ENCODE measurements around the gene ZNF335.
"Not testable (repeated sequence)": the region's sequence is repeated elsewhere in the genome, so short reads cannot be mapped to it uniquely, and the experiment has no call there.

Gene ZNF335

GRCh38 chr20:45931680-45932079 lies 40.3 kb downstream of the ZNF335 start:
- DNase-seq (ENCODE audit: low read depth): not testable (repeated sequence)

GRCh38 chr20:45927071-45927878 lies 44.7 kb downstream of the ZNF335 start:
- no peak for DNase-seq (ENCODE audit: low read depth)

GRCh38 chr20:45926731-45927070 lies 45.3 kb downstream of the ZNF335 start:
- no peak for DNase-seq (ENCODE audit: low read depth)

- no peak for DNase-seq (ENCODE audit: low read depth)
These were observed 46.0 kb downstream of the ZNF335 start for GRCh38 chr20:45925821-45926506.

GRCh38 chr20:45924391-45925261 lies 47.4 kb downstream of the ZNF335 start:
- DNase-seq (ENCODE audit: low read depth): no peak

- no peak for DNase-seq (ENCODE audit: low read depth)
These were observed 50.4 kb downstream of the ZNF335 start for GRCh38 chr20:45921337-45922189.

GRCh38 chr20:45920462-45921336 lies 51.3 kb downstream of the ZNF335 start:
- DNase-seq (ENCODE audit: low read depth): no peak

GRCh38 chr20:45919542-45920399 lies 52.2 kb downstream of the ZNF335 start:
- no peak for DNase-seq (ENCODE audit: low read depth)

GRCh38 chr20:45918779-45919537 lies 53.0 kb downstream of the ZNF335 start:
- DNase-seq (ENCODE audit: low read depth): no peak

- DNase-seq (ENCODE audit: low read depth): no peak
These were observed 53.7 kb downstream of the ZNF335 start for GRCh38 chr20:45918182-45918737.

GRCh38 chr20:45917790-45918141 lies 54.2 kb downstream of the ZNF335 start:
- DNase-seq (ENCODE audit: low read depth): no peak

GRCh38 chr20:45913116-45913515 lies 58.9 kb downstream of the ZNF335 start:
- no peak for DNase-seq (ENCODE audit: low read depth)

GRCh38 chr20:45912344-45912682 lies 59.7 kb downstream of the ZNF335 start:
- DNase-seq (ENCODE audit: low read depth): no peak

GRCh38 chr20:45911486-45912343 lies 60.3 kb downstream of the ZNF335 start, which contains the start of gene PLTP:
PLTP (minus strand) TSS chr20:45912155; CDS start chr20:45911452, 703 bp downstream.
- no peak for DNase-seq (ENCODE audit: low read depth)

GRCh38 chr20:45910670-45911485 lies 61.1 kb downstream of the ZNF335 start:
- DNase-seq (ENCODE audit: low read depth): peak; percentile 93

GRCh38 chr20:45909817-45910669 lies 62.0 kb downstream of the ZNF335 start:
- no peak for DNase-seq (ENCODE audit: low read depth)
